H9 (cell line): ENCODE results near the gene DEDD2. TPM values are rescaled to one million over a fixed set of nuclear protein-coding genes. Genes with fewer than 3 reads are reported as not detected.

Experiments
- DNase-seq: peaks from one replicate; pipeline ENCODE4 v3.0.0-alpha.2; 2017
- H2AFZ ChIP-seq: one replicate; pipeline ENCODE4 v1.6.1; 2013; ENCODE audit warnings: mild to moderate bottlenecking, low read length, control low read depth, moderate library complexity
- H2AK5ac ChIP-seq: 2 replicates; pipeline ENCODE4 v1.6.1; 2013; ENCODE audit warnings: low read length, control low read depth, mixed read lengths; ENCODE audit not compliant: insufficient read length
- H2BK120ac ChIP-seq: one replicate; pipeline ENCODE4 v1.6.1; 2013; ENCODE audit warnings: low read depth, mild to moderate bottlenecking, low read length, control low read depth, inconsistent platforms; ENCODE audit not compliant: poor library complexity, severe bottlenecking
- H2BK12ac ChIP-seq: 2 replicates; pipeline ENCODE4 v1.6.1; 2013; ENCODE audit warnings: low read length, control low read depth, mixed read lengths, low read depth; ENCODE audit not compliant: insufficient read length
- H2BK15ac ChIP-seq: 2 replicates; pipeline ENCODE4 v1.6.1; 2013; ENCODE audit warnings: low read depth, low read length, control low read depth
- H2BK20ac ChIP-seq: one replicate; pipeline ENCODE4 v1.6.1; 2013; ENCODE audit warnings: low read depth, mild to moderate bottlenecking, low read length, control low read depth, inconsistent platforms; ENCODE audit not compliant: poor library complexity, severe bottlenecking
- H2BK5ac ChIP-seq: 2 replicates; pipeline ENCODE4 v1.6.1; 2013; ENCODE audit warnings: low read length, control low read depth, mixed read lengths; ENCODE audit not compliant: insufficient read length
- H3K14ac ChIP-seq: 2 replicates; pipeline ENCODE4 v1.6.1; 2013; ENCODE audit warnings: low read length, control low read depth; ENCODE audit not compliant: insufficient read depth
- H3K18ac ChIP-seq: 2 replicates; pipeline ENCODE4 v1.6.1; 2013; ENCODE audit warnings: low read depth, mild to moderate bottlenecking, mixed read lengths, low read length, control low read depth; ENCODE audit not compliant: insufficient read length
- H3K23ac ChIP-seq: 2 replicates; pipeline ENCODE4 v1.6.1; 2013; ENCODE audit warnings: low read length, control low read depth, mixed read lengths, low read depth; ENCODE audit not compliant: insufficient read length
- H3K23me2 ChIP-seq: 2 replicates; pipeline ENCODE4 v1.6.1; 2013; ENCODE audit warnings: low read depth, mild to moderate bottlenecking, mixed read lengths, low read length, control low read depth; ENCODE audit not compliant: insufficient read length, poor library complexity, severe bottlenecking
- H3K27ac ChIP-seq: 2 replicates; pipeline ENCODE4 v1.5.1; 2013; ENCODE audit warnings: low read length, control low read depth, mixed read lengths, low read depth; ENCODE audit not compliant: insufficient read length
- H3K27me3 ChIP-seq: 2 replicates; pipeline ENCODE4 v1.6.1; 2013; ENCODE audit warnings: low read length, control low read depth, inconsistent platforms; ENCODE audit not compliant: insufficient read depth
- H3K4ac ChIP-seq: 2 replicates; pipeline ENCODE4 v1.6.1; 2013; ENCODE audit warnings: low read depth, mild to moderate bottlenecking, control low read depth, inconsistent platforms, low read length, moderate library complexity
- H3K4me1 ChIP-seq: 2 replicates; pipeline ENCODE4 v1.6.1; 2013; ENCODE audit warnings: low read length, control low read depth, inconsistent platforms; ENCODE audit not compliant: insufficient read depth
- H3K4me2 ChIP-seq: 2 replicates; pipeline ENCODE4 v1.6.1; 2013; ENCODE audit warnings: low read length, control low read depth, mixed read lengths; ENCODE audit not compliant: insufficient read length, insufficient read depth
- H3K56ac ChIP-seq: 2 replicates; pipeline ENCODE4 v1.6.1; 2013; ENCODE audit warnings: low read depth, mild to moderate bottlenecking, mixed read lengths, low read length, control low read depth; ENCODE audit not compliant: insufficient read length
- H3K79me1 ChIP-seq: 2 replicates; pipeline ENCODE4 v1.6.1; 2013; ENCODE audit warnings: low read depth, mild to moderate bottlenecking, moderate library complexity, low read length, control low read depth, inconsistent platforms; ENCODE audit not compliant: insufficient read depth, poor library complexity, severe bottlenecking
- H3K79me2 ChIP-seq: 2 replicates; pipeline ENCODE4 v1.6.1; 2013; ENCODE audit warnings: low read length, control low read depth, inconsistent platforms; ENCODE audit not compliant: insufficient read depth
- H3K9ac ChIP-seq: 2 replicates; pipeline ENCODE4 v1.6.1; 2013; ENCODE audit warnings: low read length, control low read depth, mixed read lengths; ENCODE audit not compliant: insufficient read length; ENCODE audit errors: extremely low read depth
- H3K9me3 ChIP-seq: one replicate; pipeline ENCODE4 v1.6.1; 2013; ENCODE audit warnings: low read depth, low read length, inconsistent platforms; ENCODE audit not compliant: control insufficient read depth
- H3T11ph ChIP-seq: one replicate; pipeline ENCODE4 v1.6.1; 2013; ENCODE audit warnings: mild to moderate bottlenecking, low read length, control low read depth, inconsistent platforms
- H4K20me1 ChIP-seq: one replicate; pipeline ENCODE4 v1.6.1; 2013; ENCODE audit not compliant: control insufficient read depth, insufficient read length, insufficient read depth
- H4K5ac ChIP-seq: 2 replicates; pipeline ENCODE4 v1.6.1; 2013; ENCODE audit warnings: low read depth, mild to moderate bottlenecking, mixed read lengths, low read length, control low read depth; ENCODE audit not compliant: insufficient read length
- H4K8ac ChIP-seq: replicated peaks from 2 replicates; pipeline ENCODE4 v1.6.1; 2013; ENCODE audit warnings: low read length, control low read depth, mixed read lengths, low read depth; ENCODE audit not compliant: insufficient read length
- H4K91ac ChIP-seq: 2 replicates; pipeline ENCODE4 v1.6.1; 2013; ENCODE audit warnings: low read depth, mild to moderate bottlenecking, moderate library complexity, mixed read lengths, low read length, control low read depth; ENCODE audit not compliant: insufficient read length
- H3K27ac Mint-ChIP-seq, 3 experiments: 2 replicates in 2 of 3; 3 replicates in 1 of 3; pipeline ENCODE4 v1.8.0; 2020 to 2021; ENCODE audit warnings: mixed read lengths in 3 of 3, mild to moderate bottlenecking in 1 of 3, moderate library complexity in 1 of 3
- H3K27me3 Mint-ChIP-seq: 2 replicates; pipeline ENCODE4 v1.8.0; 2021; ENCODE audit warnings: low read depth, mild to moderate bottlenecking, moderate library complexity, mixed read lengths
- H3K36me3 Mint-ChIP-seq, 3 experiments: 2 replicates in 2 of 3; 3 replicates in 1 of 3; pipeline ENCODE4 v1.8.0; 2020 to 2021; ENCODE audit warnings: low read depth in 3 of 3, mixed read lengths in 3 of 3; ENCODE audit not compliant: insufficient read depth in 1 of 3
- H3K4me1 Mint-ChIP-seq, 2 experiments: 2 replicates each; pipeline ENCODE4 v1.8.0; 2020; ENCODE audit warnings: mixed read lengths in 2 of 2
- H3K4me3 Mint-ChIP-seq, 2 experiments: 2 replicates in 1 of 2; 3 replicates in 1 of 2; pipeline ENCODE4 v1.8.0; 2020 to 2021; ENCODE audit warnings: mild to moderate bottlenecking in 2 of 2, mixed read lengths in 2 of 2, moderate library complexity in 1 of 2
- H3K9me3 Mint-ChIP-seq, 2 experiments: 2 replicates in 1 of 2; 3 replicates in 1 of 2; pipeline ENCODE4 v1.8.0; 2020; ENCODE audit warnings: mild to moderate bottlenecking in 2 of 2, mixed read lengths in 2 of 2, moderate library complexity in 1 of 2
- WGBS: extraction: QIAGEN DNeasy Blood & Tissue Kit; methylation state at CpG from one replicate; pipeline ENCODE4 v1.1.7; 2013; ENCODE audit warnings: missing lambda C conversion rate, low lambda C conversion rate, mixed read lengths; ENCODE audit not compliant: insufficient read length; ENCODE audit errors: extremely low coverage; 5-methylcytosine and 5-hydroxymethylcytosine counted together
- total RNA-seq: library from RNA; stranded (reverse); gene quantifications from 2 replicates; pipeline ENCODE4 v1.2.1, GENCODE V29; 2021
- TF ChIP-seq, protein P1 (sequence below): fragments of 200-600 bp; sonication (generic); conservative IDR thresholded peaks from 3 replicates; pipeline ENCODE4 v1.8.0; 2021; ENCODE audit warnings: antibody characterized with exemption, mild to moderate bottlenecking

Gene DEDD2
- total RNA-seq, 1 experiment from 2014 or later = 32.3 TPM

DNA sequence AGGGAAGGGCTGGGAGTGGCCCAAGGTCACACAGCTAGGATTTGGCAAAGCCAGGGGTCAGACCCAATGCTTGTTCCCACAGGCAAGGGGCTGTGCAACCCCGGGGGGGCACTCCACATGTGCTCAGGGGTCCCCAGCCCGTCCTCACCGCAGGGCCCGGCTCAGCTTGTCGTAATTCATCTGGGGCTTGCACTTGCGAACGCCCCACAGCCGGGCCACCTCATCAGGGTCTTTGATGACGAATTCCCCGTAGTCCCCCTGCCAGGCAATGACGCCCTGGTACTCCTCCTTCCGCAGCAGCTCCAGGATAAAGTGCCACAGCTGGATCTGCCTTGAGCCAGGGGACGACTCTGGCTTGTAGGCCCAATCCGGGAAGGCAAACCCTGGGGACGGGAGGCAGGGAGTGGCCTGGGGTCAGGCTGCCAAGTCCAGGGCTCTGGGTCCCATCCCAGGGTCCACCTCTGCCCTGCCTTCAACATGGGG lies 32.7 kb upstream of the DEDD2 start:
- no CpG with 5 or more reads among the region's 15 CpGs for WGBS
- no peak overlapping the region for H3K9ac ChIP-seq
- no peak overlapping the region for H3T11ph ChIP-seq
- H3K56ac ChIP-seq = no peak overlapping the region
- no peak overlapping the region for H2BK15ac ChIP-seq
- no peak overlapping the region for H2AFZ ChIP-seq
- Mint-ChIP-seq H3K9me3 (no peaks in the 10 kb centered on the region), H3K4me3 (peak overlapping the region in 1 of 2 experiments; percentile 39; a peak in 1 of 5 replicates), H3K4me1 (peaks cover 29 to 43% of the 10 kb centered on the region in 2 experiments), H3K27ac (no peak overlapping the region), H3K36me3 (peaks cover 5 to 28% (median 18%) of the 10 kb centered on the region in 3 experiments; a peak in 6 of 7 replicates), H3K27me3 (no peaks in the 10 kb centered on the region; the same call in 1 of the 2 replicates)
- peaks cover 6% of the 10 kb centered on the region for H3K23me2 ChIP-seq
- no peak overlapping the region for H4K8ac ChIP-seq
- no peaks in the 10 kb centered on the region for H3K79me1 ChIP-seq
- peaks cover 6% of the 10 kb centered on the region; the same call in 1 of the 2 replicates for H3K4me1 ChIP-seq
- H4K91ac ChIP-seq = no peak overlapping the region
- H2AK5ac ChIP-seq = no peak overlapping the region
- H3K18ac ChIP-seq = no peak overlapping the region
- no peak overlapping the region for H3K23ac ChIP-seq
- no peaks in the 10 kb centered on the region for H3K9me3 ChIP-seq
- no peak overlapping the region for H3K4me2 ChIP-seq
- no peak overlapping the region for H2BK120ac ChIP-seq
- no peaks in the 10 kb centered on the region for H4K20me1 ChIP-seq
- no peak overlapping the region for H2BK5ac ChIP-seq
- DNase-seq = no peak
- no peak overlapping the region for H3K14ac ChIP-seq
- no peak overlapping the region for H3K27ac ChIP-seq
- H2BK20ac ChIP-seq = no peak overlapping the region
- H3K27me3 ChIP-seq = no peaks in the 10 kb centered on the region
- H3K4ac ChIP-seq = no peak overlapping the region
- peaks cover 5% of the 10 kb centered on the region; the same call in 1 of the 2 replicates for H3K79me2 ChIP-seq
- TF ChIP-seq, protein P1, sequence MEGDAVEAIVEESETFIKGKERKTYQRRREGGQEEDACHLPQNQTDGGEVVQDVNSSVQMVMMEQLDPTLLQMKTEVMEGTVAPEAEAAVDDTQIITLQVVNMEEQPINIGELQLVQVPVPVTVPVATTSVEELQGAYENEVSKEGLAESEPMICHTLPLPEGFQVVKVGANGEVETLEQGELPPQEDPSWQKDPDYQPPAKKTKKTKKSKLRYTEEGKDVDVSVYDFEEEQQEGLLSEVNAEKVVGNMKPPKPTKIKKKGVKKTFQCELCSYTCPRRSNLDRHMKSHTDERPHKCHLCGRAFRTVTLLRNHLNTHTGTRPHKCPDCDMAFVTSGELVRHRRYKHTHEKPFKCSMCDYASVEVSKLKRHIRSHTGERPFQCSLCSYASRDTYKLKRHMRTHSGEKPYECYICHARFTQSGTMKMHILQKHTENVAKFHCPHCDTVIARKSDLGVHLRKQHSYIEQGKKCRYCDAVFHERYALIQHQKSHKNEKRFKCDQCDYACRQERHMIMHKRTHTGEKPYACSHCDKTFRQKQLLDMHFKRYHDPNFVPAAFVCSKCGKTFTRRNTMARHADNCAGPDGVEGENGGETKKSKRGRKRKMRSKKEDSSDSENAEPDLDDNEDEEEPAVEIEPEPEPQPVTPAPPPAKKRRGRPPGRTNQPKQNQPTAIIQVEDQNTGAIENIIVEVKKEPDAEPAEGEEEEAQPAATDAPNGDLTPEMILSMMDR = no peak
- H4K5ac ChIP-seq = no peak overlapping the region
- no peak overlapping the region for H2BK12ac ChIP-seq
